NCI-H510A (cell line): ENCODE measurements around the gene MMP2.

Source experiments
- DNase-seq: peaks from one replicate; lab custom pipeline; 2025; lab: John Stamatoyannopoulos, UW

Gene MMP2

DNA sequence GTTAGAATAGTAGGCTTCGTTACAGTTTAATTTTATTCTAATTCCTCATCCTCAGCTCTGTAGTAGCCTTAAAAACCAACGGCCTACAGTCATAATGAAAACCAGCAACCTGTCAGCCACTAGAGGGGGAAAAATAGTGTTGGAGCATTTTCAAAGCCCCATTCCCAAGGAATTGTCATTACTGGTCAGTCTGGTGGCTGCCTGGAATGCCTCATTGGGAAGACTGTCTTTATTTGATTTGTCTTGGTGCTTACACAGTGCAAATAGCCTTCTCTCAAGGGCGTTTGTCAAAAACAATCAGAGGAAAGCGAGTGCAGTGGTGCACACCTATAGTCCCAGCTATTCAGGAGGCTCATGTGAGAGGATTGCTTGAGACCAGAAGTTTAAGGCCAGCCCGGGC is 34.6 kb downstream of the MMP2 start:
- no peak for DNase-seq

DNA sequence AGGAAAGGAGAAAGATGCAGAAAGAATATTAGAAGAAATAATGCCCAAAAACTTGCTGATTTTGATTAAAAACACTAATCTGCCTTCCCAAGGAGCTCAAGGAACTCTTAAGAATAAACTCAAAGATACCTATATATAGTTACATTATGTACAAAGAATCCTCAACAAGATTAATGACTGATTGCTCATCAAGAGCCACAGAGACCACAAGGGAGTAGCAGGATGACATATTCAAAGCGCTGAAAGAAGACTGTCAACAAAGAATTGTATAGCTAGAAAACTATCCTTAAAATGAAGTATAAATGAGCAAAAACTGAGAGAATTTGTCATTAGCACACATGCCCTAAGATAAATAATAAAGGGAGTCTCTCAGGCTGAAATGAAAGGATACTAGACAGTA is 36.1 kb downstream of the MMP2 start:
- no peak for DNase-seq

DNA sequence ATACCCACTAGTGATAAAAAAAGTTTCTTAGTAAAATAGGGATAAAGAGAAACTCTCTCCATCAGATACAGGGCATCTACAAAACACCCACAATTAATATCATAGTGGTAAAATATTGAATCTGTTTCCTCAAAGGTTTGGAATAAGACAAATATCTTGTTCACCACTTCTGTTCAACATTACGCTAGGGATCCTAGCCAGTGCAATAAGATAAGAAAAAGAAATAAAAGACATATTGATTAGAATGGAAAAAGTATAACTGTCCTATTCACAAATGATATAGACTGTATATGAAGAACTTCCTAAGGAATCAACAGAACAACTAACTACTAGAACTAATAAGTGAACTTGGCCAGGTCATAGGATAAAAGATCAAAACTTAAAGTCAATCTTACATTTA is 42.8 kb downstream of the MMP2 start:
- DNase-seq: no peak

DNA sequence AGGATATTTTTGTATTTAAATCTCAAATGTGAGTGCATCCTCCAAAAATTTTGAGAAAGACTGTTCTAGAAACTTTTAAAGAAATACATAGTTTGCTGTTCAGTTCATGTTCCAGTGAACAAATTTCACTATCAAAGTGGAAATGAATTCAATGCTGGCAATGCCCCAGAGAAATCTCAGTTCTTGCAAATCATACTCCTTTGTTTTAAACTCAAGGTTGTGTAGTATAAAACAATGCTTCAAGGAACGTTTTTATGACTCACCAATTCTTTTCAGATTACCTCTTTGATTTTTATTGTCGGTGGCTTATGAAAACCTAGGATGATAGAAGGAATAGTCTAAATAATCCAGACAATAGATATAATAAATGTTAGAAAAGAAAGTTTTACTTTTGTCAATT is 47.4 kb downstream of the MMP2 start:
- no peak for DNase-seq

DNA sequence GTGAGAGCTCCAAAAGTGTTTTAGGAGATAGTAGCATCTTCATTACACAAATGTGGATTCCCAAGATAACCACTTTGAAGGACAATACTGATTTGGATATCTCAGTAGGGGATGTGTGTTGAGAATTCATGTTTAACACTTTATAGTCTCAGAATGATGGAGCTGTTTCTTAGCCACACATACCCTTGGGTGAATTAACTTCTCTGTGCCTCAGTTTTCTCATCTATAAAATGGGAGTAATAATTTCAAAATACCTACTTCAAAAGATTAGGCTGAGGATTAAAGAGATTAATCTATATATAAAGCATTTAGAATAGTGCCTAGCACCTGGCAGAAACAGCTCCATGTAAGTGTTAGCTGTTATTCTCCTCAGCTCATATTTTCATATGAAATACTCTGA is 48.9 kb downstream of the MMP2 start:
- DNase-seq: no peak

DNA sequence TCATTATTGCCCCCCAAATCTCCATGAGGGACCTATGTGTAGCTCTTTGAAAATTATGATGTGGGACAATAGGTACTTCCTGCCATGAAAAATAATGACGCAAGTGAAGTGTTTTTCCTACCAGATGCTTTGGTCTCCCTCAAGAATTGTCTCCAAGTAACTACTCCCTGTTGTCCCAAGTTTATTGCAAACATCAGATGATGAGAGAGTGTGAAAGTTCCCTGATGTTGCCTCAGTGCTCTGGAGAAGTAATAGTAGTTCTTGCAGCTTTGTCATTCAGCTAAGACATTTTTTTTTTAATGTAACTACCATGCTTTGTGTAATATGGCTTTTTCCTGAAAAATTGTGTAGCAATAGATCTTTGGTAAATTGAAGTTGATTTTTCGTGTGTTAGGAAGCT is 50.0 kb downstream of the MMP2 start:
- no peak for DNase-seq

DNA sequence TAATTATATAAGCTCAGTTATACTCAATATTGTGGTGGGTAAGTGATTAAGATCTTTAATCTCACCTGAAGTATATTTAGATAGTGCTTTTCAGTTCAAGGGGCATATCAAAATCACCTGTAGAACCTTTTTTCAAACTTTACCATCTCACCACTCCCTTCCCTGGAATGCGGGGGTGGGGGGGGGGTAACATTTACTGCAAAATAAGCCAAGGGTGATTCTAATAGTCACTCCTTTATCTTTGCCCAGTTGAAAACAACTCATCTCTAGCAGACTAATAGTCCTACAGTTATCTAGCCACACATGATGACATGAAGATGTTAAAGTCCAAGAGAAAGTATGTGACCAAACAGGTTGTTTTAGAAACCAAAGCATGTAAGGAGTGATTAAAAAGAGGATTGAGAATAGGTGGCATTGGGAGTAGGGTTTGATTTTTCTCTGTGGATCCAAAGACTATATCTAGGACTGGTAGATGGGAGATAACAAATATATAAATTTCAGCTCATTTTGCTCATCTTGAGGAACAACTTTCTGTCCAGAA is 51.4 kb downstream of the MMP2 start:
- no peak for DNase-seq

DNA sequence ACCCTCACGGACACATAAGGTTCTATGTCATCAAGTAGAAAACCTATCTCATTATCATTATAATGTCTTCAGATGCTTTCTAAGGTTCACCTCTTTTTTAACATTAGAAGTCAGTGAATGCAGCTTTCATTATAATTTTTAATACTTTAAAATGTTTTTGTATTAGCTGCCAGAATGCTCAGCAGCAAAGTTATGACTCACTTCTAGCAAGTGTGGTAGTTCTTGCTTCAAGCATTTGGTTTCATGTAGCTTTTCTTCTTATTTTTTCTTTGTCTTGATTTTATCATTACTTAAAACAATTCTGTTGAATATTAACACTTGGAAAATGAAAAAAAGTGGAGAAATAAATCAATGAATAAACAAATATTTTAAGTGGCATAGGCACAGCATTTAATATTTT is 53.2 kb downstream of the MMP2 start:
- no peak for DNase-seq

DNA sequence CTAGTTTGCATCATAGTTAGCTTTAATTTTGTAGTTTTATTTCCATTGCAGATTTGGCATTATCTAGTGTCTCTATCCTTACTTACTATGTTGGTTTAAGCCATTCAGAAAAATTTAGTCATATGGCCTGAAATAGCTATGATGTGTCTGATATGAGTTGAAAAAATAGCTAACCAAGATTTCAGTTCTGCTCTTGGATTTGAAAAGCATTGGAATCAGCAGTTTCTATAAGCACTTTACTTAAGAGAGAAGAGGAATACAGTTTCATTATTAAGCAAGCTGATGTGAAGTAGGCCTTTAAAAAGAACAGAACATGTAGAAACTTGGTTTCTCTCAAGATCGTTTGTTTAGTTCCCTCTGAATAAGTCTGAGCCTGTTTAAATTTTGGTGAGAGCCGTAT is 55.8 kb downstream of the MMP2 start:
- DNase-seq: no peak

DNA sequence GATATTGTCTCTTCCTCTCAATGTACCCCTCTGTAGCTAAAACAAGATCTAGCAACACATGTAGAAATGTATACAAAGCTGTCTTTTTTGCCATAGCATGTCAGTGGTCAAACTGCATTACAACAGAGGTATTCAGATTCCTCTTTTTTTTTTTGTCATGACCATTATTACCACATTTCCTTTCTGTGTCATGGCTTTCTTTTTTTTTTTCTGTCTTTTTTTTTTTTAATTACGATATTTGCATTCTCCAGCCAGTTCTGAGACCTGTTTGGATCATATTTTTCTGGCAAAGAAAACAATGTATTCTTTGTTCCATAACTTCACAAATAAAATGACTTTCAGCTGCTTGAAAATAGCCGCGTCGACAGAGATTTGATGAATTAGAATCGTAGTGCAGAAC is 60.1 kb downstream of the MMP2 start:
- DNase-seq: no peak

DNA sequence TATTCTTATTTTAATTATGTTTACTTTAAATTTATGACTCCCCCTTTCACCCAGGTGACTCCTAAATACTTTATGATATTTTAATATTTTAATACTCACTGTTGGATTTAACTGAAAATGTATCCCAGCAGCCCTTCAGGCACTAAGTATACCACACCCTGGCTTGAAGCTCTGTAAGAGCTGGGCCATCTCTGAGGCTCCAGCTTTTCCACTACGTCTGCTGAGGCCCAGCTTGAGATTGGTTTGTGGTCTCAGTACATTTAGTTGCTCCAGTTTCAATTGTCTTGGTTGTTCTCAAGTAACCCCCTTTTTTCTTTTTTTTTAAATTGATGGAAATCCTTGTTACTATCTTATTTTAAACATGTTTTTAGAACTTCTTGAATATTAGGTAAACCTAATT is 60.5 kb downstream of the MMP2 start:
- no peak for DNase-seq

DNA sequence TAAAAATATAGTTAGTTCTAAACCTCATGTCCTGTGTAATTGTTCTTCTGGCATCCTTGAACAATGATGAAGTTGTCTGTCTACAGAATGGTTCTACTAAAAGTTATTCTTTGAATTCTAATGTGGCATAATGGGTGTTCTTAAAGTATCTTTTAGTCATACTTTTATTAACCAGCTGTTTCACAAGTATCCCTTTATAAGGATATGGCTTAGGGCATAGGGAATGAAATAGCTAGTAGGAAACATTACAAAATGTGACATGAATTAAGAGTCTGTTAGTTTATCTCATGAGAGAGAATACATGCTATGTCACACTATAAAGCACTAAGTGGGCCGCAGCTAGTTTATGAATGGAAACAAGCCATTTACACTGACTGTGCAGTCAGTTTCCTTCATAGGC is 61.2 kb downstream of the MMP2 start:
- no peak for DNase-seq

DNA sequence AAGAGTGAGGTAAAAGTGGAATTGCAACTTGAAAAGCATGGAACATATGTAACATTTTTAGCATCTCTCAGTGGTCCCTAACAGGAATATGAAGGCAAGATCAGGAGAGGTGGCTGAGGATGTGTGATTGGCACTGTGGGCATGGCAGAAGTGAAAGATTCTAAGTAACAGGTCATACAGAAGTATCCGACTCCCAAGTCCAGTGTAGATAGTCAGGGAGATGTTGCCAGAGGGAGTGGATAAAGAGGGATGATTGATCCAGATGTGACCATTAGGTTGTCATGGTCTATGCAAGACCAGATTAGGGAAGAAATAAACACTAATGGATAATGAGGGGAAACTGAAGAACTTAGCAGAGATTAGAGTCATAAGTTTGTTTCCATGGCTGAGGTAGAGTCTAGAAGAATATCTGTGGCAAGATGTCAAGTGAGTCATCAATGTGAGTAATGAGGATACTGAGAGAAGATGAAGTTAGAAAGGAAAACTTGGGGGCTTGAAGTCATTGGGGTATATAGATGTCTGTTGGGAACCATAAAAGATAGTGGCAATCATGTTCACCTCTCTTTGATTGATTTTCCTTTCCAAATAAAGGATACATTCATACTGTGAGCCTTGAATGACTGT is 63.6 kb downstream of the MMP2 start:
- no peak for DNase-seq

DNA sequence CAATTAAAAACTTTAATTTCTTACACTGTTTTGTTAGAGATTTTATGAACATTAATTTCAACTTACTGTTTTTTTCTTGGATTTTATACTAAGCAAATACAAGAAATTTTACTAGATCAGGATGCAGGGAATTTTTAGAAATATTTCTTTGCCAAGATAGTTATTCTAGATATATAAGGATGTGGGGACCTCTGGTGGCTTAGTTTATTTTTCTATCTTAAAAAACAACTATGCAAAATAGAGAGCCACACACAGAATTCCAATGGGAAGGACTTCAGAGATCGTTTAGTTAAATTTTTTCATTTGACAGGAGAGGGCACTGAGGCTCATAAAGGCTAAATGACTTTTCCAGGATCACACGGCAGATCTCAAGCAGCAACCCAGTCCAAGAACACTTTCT is 64.5 kb downstream of the MMP2 start:
- no peak for DNase-seq

DNA sequence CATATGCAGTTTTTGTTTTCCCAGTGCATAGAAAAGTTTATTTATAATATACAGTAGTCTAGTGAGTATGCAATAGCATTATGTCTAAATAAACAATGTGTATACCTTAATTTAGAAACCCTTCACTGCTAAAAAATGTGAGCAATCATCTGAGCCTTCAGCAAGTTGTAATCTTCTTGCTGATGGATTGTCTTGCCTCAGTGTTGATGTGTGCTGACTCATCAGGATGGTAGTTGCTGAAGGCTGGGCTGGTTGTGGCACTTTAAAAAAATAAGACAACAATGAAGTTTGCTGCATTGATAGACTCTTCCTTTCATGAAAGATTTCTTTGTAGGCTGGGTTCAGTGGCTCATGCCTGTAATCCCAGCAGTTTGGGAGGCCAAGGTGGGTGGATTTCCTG is 73.6 kb downstream of the MMP2 start:
- no peak for DNase-seq

DNA sequence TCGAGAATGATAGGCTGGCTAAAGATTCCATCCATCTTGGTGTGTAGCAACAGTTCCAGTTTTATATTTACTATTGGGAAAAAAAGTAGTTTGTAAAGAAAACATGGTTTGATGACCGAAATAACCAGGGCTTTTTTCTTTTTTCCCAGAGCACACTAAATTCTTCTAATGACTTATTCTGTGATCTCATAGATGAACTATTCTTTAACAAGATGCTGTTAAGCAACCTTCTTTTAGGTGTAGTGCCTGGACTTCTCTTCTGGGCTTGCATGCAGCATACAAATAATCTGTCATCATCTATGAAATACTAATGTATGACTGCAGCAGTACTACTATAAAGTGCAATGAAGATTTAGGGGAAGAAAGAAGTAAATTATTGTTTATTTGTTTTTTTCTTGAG is 76.4 kb downstream of the MMP2 start:
- DNase-seq: no peak
